H9 (cell line): ENCODE results near the gene RBFOX1. TPM values are rescaled to one million over a fixed set of nuclear protein-coding genes. Genes with fewer than 3 reads are reported as not detected.

Experiments used
- DNase-seq: peaks from one replicate; pipeline ENCODE4 v3.0.0-alpha.2; 2017
- H2AFZ ChIP-seq: one replicate; pipeline ENCODE4 v1.6.1; 2013; ENCODE audit warnings: mild to moderate bottlenecking, low read length, control low read depth, moderate library complexity
- H2AK5ac ChIP-seq: 2 replicates; pipeline ENCODE4 v1.6.1; 2013; ENCODE audit warnings: low read length, control low read depth, mixed read lengths; ENCODE audit not compliant: insufficient read length
- H2BK120ac ChIP-seq: one replicate; pipeline ENCODE4 v1.6.1; 2013; ENCODE audit warnings: low read depth, mild to moderate bottlenecking, low read length, control low read depth, inconsistent platforms; ENCODE audit not compliant: poor library complexity, severe bottlenecking
- H2BK12ac ChIP-seq: 2 replicates; pipeline ENCODE4 v1.6.1; 2013; ENCODE audit warnings: low read length, control low read depth, mixed read lengths, low read depth; ENCODE audit not compliant: insufficient read length
- H2BK15ac ChIP-seq: 2 replicates; pipeline ENCODE4 v1.6.1; 2013; ENCODE audit warnings: low read depth, low read length, control low read depth
- H2BK20ac ChIP-seq: one replicate; pipeline ENCODE4 v1.6.1; 2013; ENCODE audit warnings: low read depth, mild to moderate bottlenecking, low read length, control low read depth, inconsistent platforms; ENCODE audit not compliant: poor library complexity, severe bottlenecking
- H2BK5ac ChIP-seq: 2 replicates; pipeline ENCODE4 v1.6.1; 2013; ENCODE audit warnings: low read length, control low read depth, mixed read lengths; ENCODE audit not compliant: insufficient read length
- H3K14ac ChIP-seq: 2 replicates; pipeline ENCODE4 v1.6.1; 2013; ENCODE audit warnings: low read length, control low read depth; ENCODE audit not compliant: insufficient read depth
- H3K18ac ChIP-seq: 2 replicates; pipeline ENCODE4 v1.6.1; 2013; ENCODE audit warnings: low read depth, mild to moderate bottlenecking, mixed read lengths, low read length, control low read depth; ENCODE audit not compliant: insufficient read length
- H3K23ac ChIP-seq: 2 replicates; pipeline ENCODE4 v1.6.1; 2013; ENCODE audit warnings: low read length, control low read depth, mixed read lengths, low read depth; ENCODE audit not compliant: insufficient read length
- H3K23me2 ChIP-seq: 2 replicates; pipeline ENCODE4 v1.6.1; 2013; ENCODE audit warnings: low read depth, mild to moderate bottlenecking, mixed read lengths, low read length, control low read depth; ENCODE audit not compliant: insufficient read length, poor library complexity, severe bottlenecking
- H3K27ac ChIP-seq: 2 replicates; pipeline ENCODE4 v1.5.1; 2013; ENCODE audit warnings: low read length, control low read depth, mixed read lengths, low read depth; ENCODE audit not compliant: insufficient read length
- H3K27me3 ChIP-seq: 2 replicates; pipeline ENCODE4 v1.6.1; 2013; ENCODE audit warnings: low read length, control low read depth, inconsistent platforms; ENCODE audit not compliant: insufficient read depth
- H3K4ac ChIP-seq: 2 replicates; pipeline ENCODE4 v1.6.1; 2013; ENCODE audit warnings: low read depth, mild to moderate bottlenecking, control low read depth, inconsistent platforms, low read length, moderate library complexity
- H3K4me1 ChIP-seq: 2 replicates; pipeline ENCODE4 v1.6.1; 2013; ENCODE audit warnings: low read length, control low read depth, inconsistent platforms; ENCODE audit not compliant: insufficient read depth
- H3K4me2 ChIP-seq: 2 replicates; pipeline ENCODE4 v1.6.1; 2013; ENCODE audit warnings: low read length, control low read depth, mixed read lengths; ENCODE audit not compliant: insufficient read length, insufficient read depth
- H3K56ac ChIP-seq: 2 replicates; pipeline ENCODE4 v1.6.1; 2013; ENCODE audit warnings: low read depth, mild to moderate bottlenecking, mixed read lengths, low read length, control low read depth; ENCODE audit not compliant: insufficient read length
- H3K79me1 ChIP-seq: 2 replicates; pipeline ENCODE4 v1.6.1; 2013; ENCODE audit warnings: low read depth, mild to moderate bottlenecking, moderate library complexity, low read length, control low read depth, inconsistent platforms; ENCODE audit not compliant: insufficient read depth, poor library complexity, severe bottlenecking
- H3K79me2 ChIP-seq: 2 replicates; pipeline ENCODE4 v1.6.1; 2013; ENCODE audit warnings: low read length, control low read depth, inconsistent platforms; ENCODE audit not compliant: insufficient read depth
- H3K9ac ChIP-seq: 2 replicates; pipeline ENCODE4 v1.6.1; 2013; ENCODE audit warnings: low read length, control low read depth, mixed read lengths; ENCODE audit not compliant: insufficient read length; ENCODE audit errors: extremely low read depth
- H3K9me3 ChIP-seq: one replicate; pipeline ENCODE4 v1.6.1; 2013; ENCODE audit warnings: low read depth, low read length, inconsistent platforms; ENCODE audit not compliant: control insufficient read depth
- H3T11ph ChIP-seq: one replicate; pipeline ENCODE4 v1.6.1; 2013; ENCODE audit warnings: mild to moderate bottlenecking, low read length, control low read depth, inconsistent platforms
- H4K20me1 ChIP-seq: one replicate; pipeline ENCODE4 v1.6.1; 2013; ENCODE audit not compliant: control insufficient read depth, insufficient read length, insufficient read depth
- H4K5ac ChIP-seq: 2 replicates; pipeline ENCODE4 v1.6.1; 2013; ENCODE audit warnings: low read depth, mild to moderate bottlenecking, mixed read lengths, low read length, control low read depth; ENCODE audit not compliant: insufficient read length
- H4K8ac ChIP-seq: replicated peaks from 2 replicates; pipeline ENCODE4 v1.6.1; 2013; ENCODE audit warnings: low read length, control low read depth, mixed read lengths, low read depth; ENCODE audit not compliant: insufficient read length
- H4K91ac ChIP-seq: 2 replicates; pipeline ENCODE4 v1.6.1; 2013; ENCODE audit warnings: low read depth, mild to moderate bottlenecking, moderate library complexity, mixed read lengths, low read length, control low read depth; ENCODE audit not compliant: insufficient read length
- H3K27ac Mint-ChIP-seq, 3 experiments: 2 replicates in 2 of 3; 3 replicates in 1 of 3; pipeline ENCODE4 v1.8.0; 2020 to 2021; ENCODE audit warnings: mixed read lengths in 3 of 3, mild to moderate bottlenecking in 1 of 3, moderate library complexity in 1 of 3
- H3K27me3 Mint-ChIP-seq: 2 replicates; pipeline ENCODE4 v1.8.0; 2021; ENCODE audit warnings: low read depth, mild to moderate bottlenecking, moderate library complexity, mixed read lengths
- H3K36me3 Mint-ChIP-seq, 3 experiments: 2 replicates in 2 of 3; 3 replicates in 1 of 3; pipeline ENCODE4 v1.8.0; 2020 to 2021; ENCODE audit warnings: low read depth in 3 of 3, mixed read lengths in 3 of 3; ENCODE audit not compliant: insufficient read depth in 1 of 3
- H3K4me1 Mint-ChIP-seq, 2 experiments: 2 replicates each; pipeline ENCODE4 v1.8.0; 2020; ENCODE audit warnings: mixed read lengths in 2 of 2
- H3K4me3 Mint-ChIP-seq, 2 experiments: 2 replicates in 1 of 2; 3 replicates in 1 of 2; pipeline ENCODE4 v1.8.0; 2020 to 2021; ENCODE audit warnings: mild to moderate bottlenecking in 2 of 2, mixed read lengths in 2 of 2, moderate library complexity in 1 of 2
- H3K9me3 Mint-ChIP-seq, 2 experiments: 2 replicates in 1 of 2; 3 replicates in 1 of 2; pipeline ENCODE4 v1.8.0; 2020; ENCODE audit warnings: mild to moderate bottlenecking in 2 of 2, mixed read lengths in 2 of 2, moderate library complexity in 1 of 2
- WGBS: extraction: QIAGEN DNeasy Blood & Tissue Kit; methylation state at CpG from one replicate; pipeline ENCODE4 v1.1.7; 2013; ENCODE audit warnings: missing lambda C conversion rate, low lambda C conversion rate, mixed read lengths; ENCODE audit not compliant: insufficient read length; ENCODE audit errors: extremely low coverage; 5-methylcytosine and 5-hydroxymethylcytosine counted together
- total RNA-seq: library from RNA; stranded (reverse); gene quantifications from 2 replicates; pipeline ENCODE4 v1.2.1, GENCODE V29; 2021
- TF ChIP-seq, protein P1 (sequence below): fragments of 200-600 bp; sonication (generic); conservative IDR thresholded peaks from 3 replicates; pipeline ENCODE4 v1.8.0; 2021; ENCODE audit warnings: antibody characterized with exemption, mild to moderate bottlenecking

RBFOX1 gene
- total RNA-seq, 1 experiment from 2014 or later: 2.0 TPM

DNA sequence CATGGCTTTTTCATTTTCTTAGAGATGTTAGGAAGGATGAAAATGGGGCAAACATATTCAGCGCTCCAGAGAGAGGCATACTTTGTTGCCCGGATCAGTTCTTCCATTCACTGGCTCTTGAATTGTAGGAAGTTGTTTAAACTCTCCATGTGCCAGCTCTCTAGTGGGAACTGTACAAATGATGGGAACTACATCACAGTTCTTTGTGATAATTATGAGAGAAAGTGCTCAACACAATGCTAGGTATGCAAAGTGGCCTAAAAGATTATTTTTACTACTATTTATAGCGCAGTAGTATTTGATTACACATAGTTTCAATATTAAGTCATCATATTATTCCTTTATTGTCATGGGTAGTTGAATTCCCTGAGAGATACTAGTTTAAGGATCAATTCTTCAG, 268.5 kb downstream of the RBFOX1 start:
- Histone ChIP-seq H3K14ac (no peak overlapping the region), H4K5ac (no peak overlapping the region), H2BK15ac (no peak overlapping the region), H4K91ac (no peak overlapping the region), H2BK20ac (no peak overlapping the region), H3K9me3 (no peaks in the 10 kb centered on the region), H3K4ac (no peak overlapping the region), H3K79me2 (no peaks in the 10 kb centered on the region), H3T11ph (no peak overlapping the region), H3K56ac (no peak overlapping the region), H2BK120ac (no peak overlapping the region), H2AK5ac (no peak overlapping the region), H3K23ac (no peak overlapping the region), H2BK5ac (no peak overlapping the region), H4K8ac (no peak overlapping the region), H3K79me1 (no peaks in the 10 kb centered on the region), H2AFZ (no peak overlapping the region), H3K9ac (no peak overlapping the region), H3K27me3 (no peaks in the 10 kb centered on the region), H2BK12ac (no peak overlapping the region), H3K27ac (no peak overlapping the region), H3K18ac (no peak overlapping the region), H4K20me1 (no peaks in the 10 kb centered on the region), H3K4me1 (0 out of 2 replicates have a peak, but pooled peaks cover 2% of the 10 kb centered on the region), H3K23me2 (no peaks in the 10 kb centered on the region), H3K4me2 (no peak overlapping the region)
- no peaks in the 10 kb centered on the region for H3K36me3 Mint-ChIP-seq
- H3K27ac Mint-ChIP-seq: no peak overlapping the region
- H3K4me3 Mint-ChIP-seq: no peak overlapping the region
- H3K9me3 Mint-ChIP-seq: no peaks in the 10 kb centered on the region; a peak in 1 of 5 replicates
- peaks cover 14 to 18% of the 10 kb centered on the region in 2 experiments for H3K4me1 Mint-ChIP-seq
- WGBS: no CpG with 5 or more reads among the region's 3 CpGs
- TF ChIP-seq, protein P1, sequence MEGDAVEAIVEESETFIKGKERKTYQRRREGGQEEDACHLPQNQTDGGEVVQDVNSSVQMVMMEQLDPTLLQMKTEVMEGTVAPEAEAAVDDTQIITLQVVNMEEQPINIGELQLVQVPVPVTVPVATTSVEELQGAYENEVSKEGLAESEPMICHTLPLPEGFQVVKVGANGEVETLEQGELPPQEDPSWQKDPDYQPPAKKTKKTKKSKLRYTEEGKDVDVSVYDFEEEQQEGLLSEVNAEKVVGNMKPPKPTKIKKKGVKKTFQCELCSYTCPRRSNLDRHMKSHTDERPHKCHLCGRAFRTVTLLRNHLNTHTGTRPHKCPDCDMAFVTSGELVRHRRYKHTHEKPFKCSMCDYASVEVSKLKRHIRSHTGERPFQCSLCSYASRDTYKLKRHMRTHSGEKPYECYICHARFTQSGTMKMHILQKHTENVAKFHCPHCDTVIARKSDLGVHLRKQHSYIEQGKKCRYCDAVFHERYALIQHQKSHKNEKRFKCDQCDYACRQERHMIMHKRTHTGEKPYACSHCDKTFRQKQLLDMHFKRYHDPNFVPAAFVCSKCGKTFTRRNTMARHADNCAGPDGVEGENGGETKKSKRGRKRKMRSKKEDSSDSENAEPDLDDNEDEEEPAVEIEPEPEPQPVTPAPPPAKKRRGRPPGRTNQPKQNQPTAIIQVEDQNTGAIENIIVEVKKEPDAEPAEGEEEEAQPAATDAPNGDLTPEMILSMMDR: no peak
- no peak for DNase-seq
- H3K27me3 Mint-ChIP-seq: no peaks in the 10 kb centered on the region; the same call in 1 of the 2 replicates
